ENCODE measurements around the gene DKKL1.
"Not testable (repeated sequence)": the region's sequence is repeated elsewhere in the genome, so short reads cannot be mapped to it uniquely, and the experiment has no call there.

DKKL1 gene

DNA sequence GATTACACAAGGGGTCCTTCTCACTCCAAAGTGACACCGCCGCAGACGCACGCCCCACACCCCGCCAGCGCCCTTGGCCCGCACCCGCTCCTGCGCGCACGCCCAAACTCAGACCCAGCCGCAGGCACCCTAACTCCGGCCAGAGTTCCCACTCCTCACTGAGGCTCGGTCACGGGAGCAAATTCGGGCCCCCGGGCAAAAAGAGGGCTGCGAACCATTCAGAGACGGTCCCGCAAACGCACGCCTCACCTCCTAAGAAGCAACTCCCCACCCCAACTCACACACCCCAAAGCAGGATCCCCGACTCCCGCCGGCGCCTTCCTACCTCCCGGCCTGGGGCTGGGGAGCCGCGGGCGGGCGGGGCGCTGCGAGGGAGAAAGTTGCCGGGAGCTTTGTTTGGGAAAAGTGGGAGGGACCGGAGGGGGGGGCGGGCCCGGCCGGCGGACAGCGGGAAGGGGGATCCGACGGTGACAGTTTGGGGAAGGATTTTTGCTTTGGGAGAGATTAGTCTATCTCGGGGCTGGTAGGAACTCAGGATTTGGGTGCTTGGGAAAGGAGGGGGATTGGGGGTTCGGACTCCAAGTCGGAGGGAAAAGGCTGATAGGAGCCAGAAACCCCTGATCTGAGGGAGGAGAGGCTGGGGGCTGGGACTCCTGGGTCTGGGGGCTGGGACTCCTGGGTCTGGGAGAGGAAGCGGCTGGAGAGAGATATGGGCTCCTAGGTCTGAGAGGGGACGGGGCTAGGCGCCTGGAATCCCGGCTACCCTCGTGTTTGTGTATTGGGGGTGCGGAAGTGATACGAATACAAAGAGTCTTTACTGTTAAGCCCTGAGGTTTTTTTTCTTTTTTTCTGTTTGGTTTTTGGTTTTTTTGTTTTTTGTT is 1.4 kb upstream of the DKKL1 start, which contains the start of gene TEAD2:
Gene TEAD2, minus strand, starts transcription at position 369 of the 881 bp plus-strand sequence. CDS start 2,341 bp downstream, outside the sequence.
- Histone ChIP-seq H3K27ac (ENCODE audit: insufficient read depth, low read depth, low read length, poor library complexity, severe bottlenecking) (peak within 1 kb of the TSS; percentile 98), H3K36me3 (ENCODE audit: control insufficient read depth, insufficient read depth, low read length) (peaks cover 24% of the 10 kb centered on the region), H3K9me3 (ENCODE audit: control insufficient read depth, low read length) (no peaks in the 10 kb centered on the region), H3K4me1 (ENCODE audit: control insufficient read depth, insufficient read depth, low read length) (peaks cover 22% of the 10 kb centered on the region), H3K27me3 (ENCODE audit: control insufficient read depth, insufficient read depth, low read length, poor library complexity, severe bottlenecking) (no peaks in the 10 kb centered on the region), H3K4me3 (ENCODE audit: insufficient read depth, low read depth, low read length) (peak within 1 kb of the TSS; percentile 99)
- 1% methylated on average over 52 of the region's 52 CpGs for WGBS, 2 experiments

DNA sequence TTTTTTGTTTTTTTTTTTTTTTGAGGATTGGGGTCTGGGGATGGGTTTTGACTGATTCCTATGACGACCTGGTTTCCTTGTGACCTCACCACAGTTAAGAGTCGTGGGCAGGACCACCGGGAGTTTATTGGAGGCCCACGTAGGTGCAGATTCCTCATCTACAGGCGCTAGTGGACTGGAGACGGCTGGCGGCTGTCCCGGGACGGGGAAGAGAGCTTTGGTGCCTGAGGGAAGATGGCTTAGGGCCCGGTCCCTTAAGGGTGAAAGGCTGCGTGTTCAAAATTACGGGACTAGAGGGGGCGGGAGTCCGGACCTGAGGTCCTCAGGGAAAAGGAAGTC is 779 bp upstream of the DKKL1 start:
- H3K4me3 ChIP-seq (ENCODE audit: insufficient read depth, low read depth, low read length): peak overlapping the region; percentile 99
- peaks cover 18% of the 10 kb centered on the region for H3K36me3 ChIP-seq (ENCODE audit: control insufficient read depth, insufficient read depth, low read length)
- H3K27ac ChIP-seq (ENCODE audit: insufficient read depth, low read depth, low read length, poor library complexity, severe bottlenecking): peak overlapping the region; percentile 81
- no peaks in the 10 kb centered on the region for H3K9me3 ChIP-seq (ENCODE audit: control insufficient read depth, low read length)
- H3K4me1 ChIP-seq (ENCODE audit: control insufficient read depth, insufficient read depth, low read length): peaks cover 18% of the 10 kb centered on the region
- 2% methylated on average over 14 of the region's 14 CpGs for WGBS, 2 experiments
- H3K27me3 ChIP-seq (ENCODE audit: control insufficient read depth, insufficient read depth, low read length, poor library complexity, severe bottlenecking): no peaks in the 10 kb centered on the region

DNA sequence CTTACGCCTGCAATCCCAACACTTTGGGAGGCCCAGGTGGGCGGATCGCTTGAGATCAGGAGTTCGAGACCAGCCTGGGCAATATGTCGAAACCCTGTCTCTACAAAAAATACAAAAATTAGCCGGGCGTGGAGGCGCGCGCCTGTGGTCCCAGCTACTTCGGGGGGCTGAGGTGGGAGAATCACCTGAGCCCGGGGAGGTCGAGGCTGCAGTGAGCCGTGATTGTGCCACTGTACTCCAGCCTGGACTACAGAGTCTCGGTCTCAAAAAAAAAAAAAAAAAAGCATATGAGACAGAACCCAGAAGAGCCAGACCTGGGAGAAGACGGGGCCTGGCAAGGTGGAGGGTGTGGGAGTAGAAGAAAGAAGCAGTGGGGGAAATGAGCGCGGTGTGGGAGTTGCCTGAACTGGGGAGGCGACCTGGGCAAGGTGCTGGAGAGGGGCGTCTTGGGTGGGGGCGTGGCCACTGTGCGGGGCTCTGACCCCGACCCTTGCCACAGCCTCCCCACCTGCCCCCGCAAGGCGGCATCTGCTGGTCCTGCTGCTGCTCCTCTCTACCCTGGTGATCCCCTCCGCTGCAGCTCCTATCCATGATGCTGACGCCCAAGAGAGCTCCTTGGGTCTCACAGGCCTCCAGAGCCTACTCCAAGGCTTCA is 533 bp downstream of the DKKL1 start:
- Histone ChIP-seq H3K4me3 (ENCODE audit: insufficient read depth, low read depth, low read length) (peak overlapping the region; percentile 18), H3K27ac (ENCODE audit: insufficient read depth, low read depth, low read length, poor library complexity, severe bottlenecking) (peak overlapping the region; percentile 36), H3K27me3 (ENCODE audit: control insufficient read depth, insufficient read depth, low read length, poor library complexity, severe bottlenecking) (no peaks in the 10 kb centered on the region), H3K9me3 (ENCODE audit: control insufficient read depth, low read length) (peaks cover 2% of the 10 kb centered on the region), H3K4me1 (ENCODE audit: control insufficient read depth, insufficient read depth, low read length) (peaks cover 18% of the 10 kb centered on the region), H3K36me3 (ENCODE audit: control insufficient read depth, insufficient read depth, low read length) (peaks cover 10% of the 10 kb centered on the region)
- 85 to 89% methylated on average over 27 of the region's 27 CpGs for WGBS, 2 experiments

DNA sequence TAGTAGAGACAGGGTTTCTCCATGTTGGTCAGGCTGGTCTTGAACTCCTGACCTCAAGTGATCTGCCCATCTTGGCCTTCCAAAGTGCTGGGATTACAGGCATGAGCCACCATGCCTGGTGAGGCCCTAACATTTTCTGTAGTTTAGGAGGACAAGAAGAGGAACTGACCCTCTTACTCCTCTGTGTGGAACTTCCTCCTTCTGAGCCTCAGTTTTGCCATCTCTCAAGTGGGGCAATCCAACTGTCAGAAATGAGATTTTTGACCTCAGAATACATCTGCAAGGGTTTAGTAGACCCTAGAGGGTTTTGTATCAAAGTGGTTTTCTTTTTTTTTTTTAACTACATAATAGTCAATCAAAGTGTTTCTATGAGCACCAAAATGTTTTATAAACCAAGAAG is 2.4 kb downstream of the DKKL1 start:
- Histone ChIP-seq H3K27ac (ENCODE audit: insufficient read depth, low read depth, low read length, poor library complexity, severe bottlenecking) (no peak overlapping the region), H3K9me3 (ENCODE audit: control insufficient read depth, low read length) (peaks cover 2% of the 10 kb centered on the region), H3K4me3 (ENCODE audit: insufficient read depth, low read depth, low read length) (no peak overlapping the region), H3K4me1 (ENCODE audit: control insufficient read depth, insufficient read depth, low read length) (peaks cover 4% of the 10 kb centered on the region), H3K36me3 (ENCODE audit: control insufficient read depth, insufficient read depth, low read length) (no peaks in the 10 kb centered on the region), H3K27me3 (ENCODE audit: control insufficient read depth, insufficient read depth, low read length, poor library complexity, severe bottlenecking) (no peaks in the 10 kb centered on the region)

DNA sequence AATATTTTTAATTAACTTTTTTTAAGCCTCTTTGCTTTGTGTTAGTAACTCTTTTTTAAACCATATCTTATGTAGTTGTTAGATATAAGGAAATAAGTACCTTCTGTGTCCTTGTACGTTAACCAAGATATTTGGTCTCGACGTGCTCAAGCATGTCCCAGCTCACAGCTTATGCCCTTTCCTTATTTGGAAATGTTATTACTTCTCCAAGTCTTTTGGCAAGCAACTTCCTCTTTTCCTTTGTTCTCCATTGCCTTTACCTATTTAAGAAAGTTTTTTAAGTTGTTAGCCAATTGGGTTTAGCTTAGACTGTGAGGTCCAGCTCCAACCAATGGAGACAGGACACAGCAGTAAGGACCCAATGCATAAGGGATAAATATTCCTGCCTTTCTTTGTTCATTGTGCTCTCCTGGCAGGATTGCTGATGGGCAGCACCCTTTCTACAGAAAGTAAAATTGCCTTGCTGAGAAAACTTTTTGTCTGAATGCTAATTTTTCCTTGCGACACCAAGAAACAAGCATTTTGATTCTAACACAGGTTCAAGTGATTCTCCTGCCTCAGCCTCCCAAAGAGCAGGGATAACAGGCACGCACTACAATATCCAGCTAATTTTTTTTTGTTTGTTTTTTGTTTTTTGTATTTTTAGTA is 5.2 kb downstream of the DKKL1 start:
- Histone ChIP-seq H3K4me1 (ENCODE audit: control insufficient read depth, insufficient read depth, low read length) (peaks cover 4% of the 10 kb centered on the region), H3K9me3 (ENCODE audit: control insufficient read depth, low read length) (peaks cover 2% of the 10 kb centered on the region), H3K4me3 (ENCODE audit: insufficient read depth, low read depth, low read length) (no peak overlapping the region), H3K27ac (ENCODE audit: insufficient read depth, low read depth, low read length, poor library complexity, severe bottlenecking) (no peak overlapping the region), H3K27me3 (ENCODE audit: control insufficient read depth, insufficient read depth, low read length, poor library complexity, severe bottlenecking) (no peaks in the 10 kb centered on the region), H3K36me3 (ENCODE audit: control insufficient read depth, insufficient read depth, low read length) (no peaks in the 10 kb centered on the region)
- 86 to 88% methylated on average over 5 of the region's 5 CpGs for WGBS, 2 experiments

DNA sequence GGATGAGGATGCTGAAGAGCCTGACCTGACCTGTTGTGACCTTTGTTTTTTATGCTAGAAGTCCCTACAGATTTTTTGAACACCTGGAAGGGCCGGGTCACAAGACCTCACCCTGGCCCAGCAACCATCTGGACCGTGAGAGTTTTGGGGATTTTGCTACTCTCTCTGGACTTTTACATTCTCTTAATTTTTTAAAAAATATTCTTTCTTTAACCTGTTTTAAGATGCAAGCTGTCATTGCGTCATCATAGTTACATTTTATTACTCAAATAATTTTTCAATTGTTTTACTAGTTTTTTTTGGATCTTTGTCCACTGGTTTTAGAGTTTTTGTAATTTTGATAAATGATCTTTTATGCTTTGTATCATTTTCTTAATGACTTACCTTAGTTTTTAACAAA is 7.5 kb downstream of the DKKL1 start:
- no peaks in the 10 kb centered on the region for H3K4me1 ChIP-seq (ENCODE audit: control insufficient read depth, insufficient read depth, low read length)
- no peak overlapping the region for H3K27ac ChIP-seq (ENCODE audit: insufficient read depth, low read depth, low read length, poor library complexity, severe bottlenecking)
- H3K9me3 ChIP-seq (ENCODE audit: control insufficient read depth, low read length): peaks cover 2% of the 10 kb centered on the region
- WGBS, 2 experiments: 86 to 98% methylated on average over 2 to 3 of the region's 3 CpGs
- H3K36me3 ChIP-seq (ENCODE audit: control insufficient read depth, insufficient read depth, low read length): no peaks in the 10 kb centered on the region
- H3K4me3 ChIP-seq (ENCODE audit: insufficient read depth, low read depth, low read length): no peak overlapping the region
- H3K27me3 ChIP-seq (ENCODE audit: control insufficient read depth, insufficient read depth, low read length, poor library complexity, severe bottlenecking): no peaks in the 10 kb centered on the region

DNA sequence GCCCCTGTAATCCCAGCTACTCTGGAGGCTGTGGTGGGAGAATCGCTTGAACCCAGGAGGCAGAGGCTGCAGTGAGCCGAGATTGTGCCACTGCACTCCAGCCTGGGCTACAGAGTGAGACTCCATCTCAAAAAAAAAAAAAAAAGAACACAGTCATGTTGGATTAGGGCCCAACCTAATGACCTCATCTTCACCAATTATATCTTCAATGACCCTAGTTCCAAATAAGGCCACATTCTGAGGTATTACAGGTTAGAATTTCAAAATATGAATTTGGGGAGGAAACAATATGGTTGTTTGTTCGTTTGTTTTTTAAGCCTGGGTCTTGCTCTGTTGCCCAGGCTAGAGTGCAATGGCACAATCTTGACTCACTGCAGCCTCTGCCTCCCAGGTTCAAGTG is 9.5 kb downstream of the DKKL1 start:
- not testable (repeated sequence) for H3K27ac ChIP-seq (ENCODE audit: insufficient read depth, low read depth, low read length, poor library complexity, severe bottlenecking); H3K36me3 ChIP-seq (ENCODE audit: control insufficient read depth, insufficient read depth, low read length); H3K4me3 ChIP-seq (ENCODE audit: insufficient read depth, low read depth, low read length); H3K9me3 ChIP-seq (ENCODE audit: control insufficient read depth, low read length); H3K4me1 ChIP-seq (ENCODE audit: control insufficient read depth, insufficient read depth, low read length); H3K27me3 ChIP-seq (ENCODE audit: control insufficient read depth, insufficient read depth, low read length, poor library complexity, severe bottlenecking)
- 88 to 89% methylated on average over 3 of the region's 3 CpGs for WGBS, 2 experiments

DNA sequence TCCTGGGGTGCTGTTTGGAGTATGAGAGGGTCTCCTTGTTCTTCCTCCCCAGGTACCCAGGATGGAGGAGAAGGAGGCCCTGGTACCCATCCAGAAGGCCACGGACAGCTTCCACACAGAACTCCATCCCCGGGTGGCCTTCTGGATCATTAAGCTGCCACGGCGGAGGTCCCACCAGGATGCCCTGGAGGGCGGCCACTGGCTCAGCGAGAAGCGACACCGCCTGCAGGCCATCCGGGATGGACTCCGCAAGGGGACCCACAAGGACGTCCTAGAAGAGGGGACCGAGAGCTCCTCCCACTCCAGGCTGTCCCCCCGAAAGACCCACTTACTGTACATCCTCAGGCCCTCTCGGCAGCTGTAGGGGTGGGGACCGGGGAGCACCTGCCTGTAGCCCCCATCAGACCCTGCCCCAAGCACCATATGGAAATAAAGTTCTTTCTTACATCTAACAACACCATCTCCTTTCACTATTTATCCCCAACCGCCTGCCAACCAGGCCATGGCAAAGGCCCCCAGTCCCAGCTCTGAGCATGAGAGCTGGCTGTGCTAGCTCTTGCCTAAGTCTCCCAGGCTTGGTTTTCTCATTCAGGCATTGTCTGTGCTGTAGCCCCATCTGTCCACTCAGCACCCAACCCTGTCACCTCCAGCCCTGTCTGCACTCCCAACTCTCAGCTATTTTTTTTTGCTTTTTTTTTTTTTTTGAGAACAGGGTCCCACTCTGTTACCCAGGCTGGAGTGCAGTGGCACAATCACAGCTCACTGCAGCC is 11.2 kb downstream of the DKKL1 start:
- WGBS, 2 experiments: 89 to 90% methylated on average over 16 of the region's 16 CpGs
- Histone ChIP-seq H3K36me3 (ENCODE audit: control insufficient read depth, insufficient read depth, low read length) (no peaks in the 10 kb centered on the region), H3K4me1 (ENCODE audit: control insufficient read depth, insufficient read depth, low read length) (no peaks in the 10 kb centered on the region), H3K9me3 (ENCODE audit: control insufficient read depth, low read length) (no peaks in the 10 kb centered on the region), H3K4me3 (ENCODE audit: insufficient read depth, low read depth, low read length) (no peak overlapping the region), H3K27me3 (ENCODE audit: control insufficient read depth, insufficient read depth, low read length, poor library complexity, severe bottlenecking) (no peaks in the 10 kb centered on the region), H3K27ac (ENCODE audit: insufficient read depth, low read depth, low read length, poor library complexity, severe bottlenecking) (no peak overlapping the region)

DNA sequence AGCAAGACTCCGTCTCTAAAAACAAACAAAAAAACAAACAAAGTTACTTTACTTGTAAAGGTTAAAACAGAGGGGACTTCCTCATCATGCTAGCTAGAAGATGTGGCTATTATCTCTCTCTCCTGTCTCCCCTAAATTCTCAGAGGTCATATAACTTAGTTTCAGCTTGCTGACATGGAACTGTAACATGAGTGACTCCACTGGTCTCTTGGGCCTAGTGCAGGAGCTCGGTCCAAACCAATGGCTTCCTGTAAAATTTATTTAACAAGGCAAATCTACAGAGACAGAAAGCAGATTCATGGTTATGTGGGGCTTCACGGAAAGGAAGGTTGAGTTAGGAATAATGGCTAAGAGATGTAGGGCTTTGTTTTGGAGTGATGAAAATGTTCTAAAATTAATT is 14.8 kb downstream of the DKKL1 start:
- WGBS, 2 experiments: 87 to 91% methylated on average over 3 of the region's 3 CpGs
- Histone ChIP-seq H3K27ac (ENCODE audit: insufficient read depth, low read depth, low read length, poor library complexity, severe bottlenecking) (no peak overlapping the region), H3K36me3 (ENCODE audit: control insufficient read depth, insufficient read depth, low read length) (no peaks in the 10 kb centered on the region), H3K9me3 (ENCODE audit: control insufficient read depth, low read length) (no peaks in the 10 kb centered on the region), H3K4me3 (ENCODE audit: insufficient read depth, low read depth, low read length) (no peak overlapping the region), H3K4me1 (ENCODE audit: control insufficient read depth, insufficient read depth, low read length) (no peaks in the 10 kb centered on the region), H3K27me3 (ENCODE audit: control insufficient read depth, insufficient read depth, low read length, poor library complexity, severe bottlenecking) (no peaks in the 10 kb centered on the region)

DNA sequence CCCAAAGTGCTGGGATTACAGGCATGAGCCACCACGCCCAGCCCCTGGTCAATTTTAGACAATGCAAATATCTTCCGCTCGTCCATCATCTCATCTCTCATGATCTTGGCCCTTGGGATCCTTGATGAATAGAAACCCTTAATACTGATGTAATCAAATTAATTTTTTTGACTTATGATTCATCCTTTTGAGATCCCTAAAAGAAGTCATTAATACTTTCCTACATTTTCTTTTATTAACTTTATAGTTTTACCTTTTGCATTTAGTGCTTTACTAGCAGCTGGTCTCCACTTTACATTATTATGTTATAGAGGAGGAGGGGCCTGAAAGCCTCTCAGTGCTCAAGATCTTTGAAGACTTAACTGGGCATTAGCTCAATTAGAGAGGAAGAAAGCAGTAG is 16.7 kb downstream of the DKKL1 start:
- H3K9me3 ChIP-seq (ENCODE audit: control insufficient read depth, low read length): no peaks in the 10 kb centered on the region
- no peaks in the 10 kb centered on the region for H3K27me3 ChIP-seq (ENCODE audit: control insufficient read depth, insufficient read depth, low read length, poor library complexity, severe bottlenecking)
- no peaks in the 10 kb centered on the region for H3K4me1 ChIP-seq (ENCODE audit: control insufficient read depth, insufficient read depth, low read length)
- no peaks in the 10 kb centered on the region for H3K36me3 ChIP-seq (ENCODE audit: control insufficient read depth, insufficient read depth, low read length)
- no peak overlapping the region for H3K4me3 ChIP-seq (ENCODE audit: insufficient read depth, low read depth, low read length)
- 90 to 97% methylated on average over 3 of the region's 3 CpGs for WGBS, 2 experiments
- H3K27ac ChIP-seq (ENCODE audit: insufficient read depth, low read depth, low read length, poor library complexity, severe bottlenecking): no peak overlapping the region
